Tibial nerve (tissue), 4 donors: ENCODE measurements around the gene PLPPR1. TPM values are rescaled to one million over a fixed set of nuclear protein-coding genes. Genes with fewer than 3 reads are reported as not detected.
A peak's percentile ranks its signal among the peaks of the same experiment; 100 is the strongest.

ENCODE experiments used
- DNase-seq, 2 donors: peaks; one replicate each; pipeline ENCODE4 v3.0.0-alpha.2; 2019; ENCODE audit warnings: low spot score in 2 of 2
- H3K27ac ChIP-seq, 4 donors: fragments of 200-600 bp; sonication (generic) in 3 of 4; one replicate each; pipeline ENCODE4 v1.5.1; 2017 to 2019; ENCODE audit warnings: mild to moderate bottlenecking in 1 of 4
- H3K27me3 ChIP-seq, 2 donors: fragments of 200-600 bp; sonication (generic) in 1 of 2; one replicate each; pipeline versions ENCODE4 v1.5.1 to v1.6.0; 2017 to 2019
- H3K36me3 ChIP-seq, 3 donors: fragments of 200-600 bp; sonication (generic); one replicate each; pipeline ENCODE4 v1.5.1; 2018 to 2019
- H3K4me1 ChIP-seq, 4 donors: fragments of 200-600 bp; sonication (generic) in 3 of 4; one replicate each; pipeline ENCODE4 v1.5.1; 2017 to 2019
- H3K4me3 ChIP-seq, 4 donors: fragments of 200-600 bp; sonication (generic) in 3 of 4; one replicate each; pipeline ENCODE4 v1.5.1; 2017 to 2019; ENCODE audit warnings: mild to moderate bottlenecking in 1 of 4, moderate library complexity in 1 of 4
- H3K9me3 ChIP-seq, 4 donors: fragments of 200-600 bp; sonication (generic) in 3 of 4; one replicate each; pipeline ENCODE4 v1.5.1; 2017 to 2019
- EP300 ChIP-seq, 2 donors: sonication (generic); formaldehyde crosslinking; IDR thresholded peaks; one replicate each; pipeline ENCODE4 v1.6.1; 2017; ENCODE audit warnings: antibody characterized with exemption in 2 of 2, mild to moderate bottlenecking in 1 of 2
- POLR2A ChIP-seq, 2 donors: fragments of 450-650 bp; IDR thresholded peaks; one replicate each; pipeline ENCODE4 v1.6.1; 2017; ENCODE audit warnings: antibody characterized with exemption in 2 of 2, mild to moderate bottlenecking in 2 of 2, moderate library complexity in 2 of 2
- WGBS, 2 donors: methylation state at CpG; one replicate each; pipeline ENCODE4 v1.1.5; 2018; 5-methylcytosine and 5-hydroxymethylcytosine counted together
- total RNA-seq, 4 donors: library from RNA; depleted of rRNA; stranded (reverse); fragments of >200 nt; gene quantifications; one replicate each; pipeline ENCODE4 v1.1.0, GENCODE V29; 2016
- TF ChIP-seq, protein P1 (sequence below), 5 experiments: fragments of 200-600 bp in 3 of 5; fragments of 450-650 bp in 2 of 5; sonication (generic) in 3 of 5; IDR thresholded peaks; one replicate each; pipeline ENCODE4 v1.5.1; 2016 to 2019; ENCODE audit warnings: antibody characterized with exemption in 5 of 5, mild to moderate bottlenecking in 3 of 5, moderate library complexity in 2 of 5

PLPPR1 gene
- total RNA-seq, 4 donors from 2014 or later, result 0.30 to 7.6 (median 2.5) TPM

GRCh38 chr9:101025940-101026339, 2.6 kb upstream of the PLPPR1 start:
- WGBS, 2 donors, result 53 to 56% methylated on average over 2 of the region's 2 CpGs
- peaks cover 0 to 19% (median 0%) of the 10 kb centered on the region in 4 donors for H3K4me1 ChIP-seq
- H3K36me3 ChIP-seq, result no peaks in the 10 kb centered on the region
- no peak overlapping the region for H3K27ac ChIP-seq
- no peaks in the 10 kb centered on the region for H3K9me3 ChIP-seq
- H3K4me3 ChIP-seq, result no peak overlapping the region
- no peak for DNase-seq
- H3K27me3 ChIP-seq, result peaks cover 0 to 15% of the 10 kb centered on the region in 2 donors
- no peak for TF ChIP-seq EP300 (IDR thresholded peaks at IDR 0.05)
- TF ChIP-seq POLR2A (IDR thresholded peaks at IDR 0.05), result no peak
- TF ChIP-seq, protein P1, sequence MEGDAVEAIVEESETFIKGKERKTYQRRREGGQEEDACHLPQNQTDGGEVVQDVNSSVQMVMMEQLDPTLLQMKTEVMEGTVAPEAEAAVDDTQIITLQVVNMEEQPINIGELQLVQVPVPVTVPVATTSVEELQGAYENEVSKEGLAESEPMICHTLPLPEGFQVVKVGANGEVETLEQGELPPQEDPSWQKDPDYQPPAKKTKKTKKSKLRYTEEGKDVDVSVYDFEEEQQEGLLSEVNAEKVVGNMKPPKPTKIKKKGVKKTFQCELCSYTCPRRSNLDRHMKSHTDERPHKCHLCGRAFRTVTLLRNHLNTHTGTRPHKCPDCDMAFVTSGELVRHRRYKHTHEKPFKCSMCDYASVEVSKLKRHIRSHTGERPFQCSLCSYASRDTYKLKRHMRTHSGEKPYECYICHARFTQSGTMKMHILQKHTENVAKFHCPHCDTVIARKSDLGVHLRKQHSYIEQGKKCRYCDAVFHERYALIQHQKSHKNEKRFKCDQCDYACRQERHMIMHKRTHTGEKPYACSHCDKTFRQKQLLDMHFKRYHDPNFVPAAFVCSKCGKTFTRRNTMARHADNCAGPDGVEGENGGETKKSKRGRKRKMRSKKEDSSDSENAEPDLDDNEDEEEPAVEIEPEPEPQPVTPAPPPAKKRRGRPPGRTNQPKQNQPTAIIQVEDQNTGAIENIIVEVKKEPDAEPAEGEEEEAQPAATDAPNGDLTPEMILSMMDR (IDR thresholded peaks at IDR 0.05), result no peak

DNA sequence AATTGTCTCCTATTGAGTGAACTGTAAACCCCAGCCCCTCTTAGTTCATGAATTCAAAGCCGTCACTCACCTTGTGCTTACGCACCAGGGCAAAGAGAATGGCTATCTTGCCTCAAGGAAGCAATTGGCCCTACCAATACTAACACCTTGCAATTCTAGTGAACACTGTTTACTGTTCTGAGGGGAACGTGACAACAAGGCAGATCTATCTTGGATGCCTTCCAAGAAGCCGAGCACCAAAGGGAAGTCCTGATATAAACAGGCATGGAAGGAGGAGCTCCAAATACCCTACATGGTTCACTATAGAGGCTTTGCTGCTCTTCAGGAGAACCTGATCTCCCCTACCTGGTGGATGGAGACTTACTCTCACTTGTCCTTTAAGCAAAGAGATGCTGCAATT, 1.7 kb upstream of the PLPPR1 start:
- no peaks in the 10 kb centered on the region for H3K9me3 ChIP-seq
- H3K4me3 ChIP-seq, result no peak overlapping the region
- no peak overlapping the region for H3K27ac ChIP-seq
- peaks cover 0 to 19% (median 0%) of the 10 kb centered on the region in 4 donors for H3K4me1 ChIP-seq
- no peak for DNase-seq
- TF ChIP-seq EP300 (IDR thresholded peaks at IDR 0.05) (no peak), POLR2A (IDR thresholded peaks at IDR 0.05) (no peak)
- TF ChIP-seq, protein P1 (IDR thresholded peaks at IDR 0.05), result no peak
- H3K36me3 ChIP-seq, result no peaks in the 10 kb centered on the region
- H3K27me3 ChIP-seq, result peaks cover 0 to 15% of the 10 kb centered on the region in 2 donors
- 37 to 44% methylated on average over 4 of the region's 4 CpGs for WGBS, 2 donors

- no peak overlapping the region for H3K27ac ChIP-seq
- no peaks in the 10 kb centered on the region for H3K36me3 ChIP-seq
- TF ChIP-seq, protein P1 (IDR thresholded peaks at IDR 0.05), result no peak
- TF ChIP-seq POLR2A (IDR thresholded peaks at IDR 0.05) (no peak), EP300 (IDR thresholded peaks at IDR 0.05) (no peak)
- peaks cover 0 to 19% (median 0%) of the 10 kb centered on the region in 4 donors for H3K4me1 ChIP-seq
- H3K4me3 ChIP-seq, result no peak overlapping the region
- H3K9me3 ChIP-seq, result no peaks in the 10 kb centered on the region
- peaks cover 0 to 15% of the 10 kb centered on the region in 2 donors for H3K27me3 ChIP-seq
- no peak for DNase-seq
- WGBS, 2 donors, result 40% methylated on average over 2 of the region's 2 CpGs
Measured at GRCh38 chr9:101027236-101027635, 1.3 kb upstream of the PLPPR1 start.

DNA sequence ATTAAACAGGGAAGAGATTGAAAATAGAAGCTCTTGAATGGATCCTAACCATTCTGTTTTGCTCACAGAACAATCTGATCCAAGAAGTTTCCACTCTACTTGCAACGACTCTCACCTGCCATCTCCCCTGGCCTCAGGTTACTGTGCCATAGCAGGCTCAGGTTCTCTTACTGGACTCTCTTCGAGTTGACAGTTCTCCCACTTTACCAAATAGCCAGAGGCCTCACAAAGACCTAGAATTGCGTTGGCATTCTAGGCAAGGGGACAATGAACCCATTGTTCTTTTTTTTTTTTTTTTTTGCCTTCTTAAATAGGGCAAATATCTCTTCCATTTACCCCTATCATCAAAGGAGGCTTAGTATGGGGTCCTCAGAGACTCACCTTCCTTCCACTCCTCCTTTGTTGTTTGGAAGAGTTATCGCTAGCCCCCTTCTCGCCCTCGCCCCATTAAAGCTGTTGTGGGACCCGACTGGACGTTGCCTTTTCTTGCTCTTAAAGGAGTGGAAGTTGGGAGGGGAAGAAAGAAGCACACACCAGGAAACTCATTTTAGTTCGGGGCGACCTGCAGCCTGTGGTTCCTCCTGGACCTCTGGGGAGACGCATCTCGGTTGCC, 688 bp upstream of the PLPPR1 start:
- no peaks in the 10 kb centered on the region for H3K9me3 ChIP-seq
- TF ChIP-seq POLR2A (IDR thresholded peaks at IDR 0.05), result no peak
- TF ChIP-seq EP300 (IDR thresholded peaks at IDR 0.05), result no peak
- TF ChIP-seq, protein P1 (IDR thresholded peaks at IDR 0.05), result no peak
- no peak for DNase-seq
- no peaks in the 10 kb centered on the region for H3K36me3 ChIP-seq
- peak overlapping the region; percentile 22 to 47 (median 30) for H3K4me3 ChIP-seq
- peaks cover 0 to 15% of the 10 kb centered on the region in 2 donors for H3K27me3 ChIP-seq
- peak overlapping the region in 2 of 4 donors; percentile 29 to 42 for H3K27ac ChIP-seq
- WGBS, 2 donors, result 11% methylated on average over 11 to 12 of the region's 12 CpGs
- peaks cover 0 to 19% (median 0%) of the 10 kb centered on the region in 4 donors for H3K4me1 ChIP-seq

DNA sequence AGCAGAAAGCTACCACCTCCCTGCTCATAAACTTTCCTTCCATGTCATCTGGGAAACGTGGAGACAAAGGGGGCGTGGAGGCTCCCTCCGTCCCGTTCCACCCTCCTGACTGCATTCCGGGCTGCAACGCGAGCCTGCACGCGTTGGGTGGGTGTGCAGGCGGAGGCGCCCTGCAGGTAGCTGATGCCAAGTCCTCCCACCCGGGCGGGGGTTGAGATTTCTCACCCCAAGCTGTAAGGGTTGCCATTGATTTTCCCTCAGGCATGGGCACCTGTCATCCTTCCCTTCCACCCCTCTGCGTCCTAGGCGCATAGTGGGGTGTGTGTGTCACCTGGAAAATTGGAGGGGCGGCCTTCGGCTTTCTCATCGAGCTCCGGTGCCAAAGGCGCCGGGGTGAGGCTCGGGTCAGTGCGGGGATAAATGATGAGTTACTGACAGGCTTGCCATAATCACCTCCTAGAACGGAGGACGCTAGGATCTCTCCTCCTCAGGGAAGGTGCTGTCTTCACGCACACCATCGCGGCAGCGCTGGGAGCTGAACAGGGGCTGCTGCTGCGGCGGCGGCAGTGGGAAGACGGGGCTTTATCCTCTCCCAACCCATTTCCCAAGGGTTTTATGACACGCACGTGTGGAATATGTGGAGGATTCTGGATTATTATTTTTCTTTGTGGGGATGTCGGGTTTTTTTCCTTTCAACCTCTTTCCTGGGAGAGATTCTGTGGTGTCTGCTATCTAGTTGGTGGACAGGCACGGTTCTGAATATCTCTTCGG, 973 bp downstream of the PLPPR1 start:
- no peaks in the 10 kb centered on the region for H3K9me3 ChIP-seq
- DNase-seq, result no peak
- no peaks in the 10 kb centered on the region for H3K36me3 ChIP-seq
- no peak for TF ChIP-seq EP300 (IDR thresholded peaks at IDR 0.05)
- TF ChIP-seq, protein P1 (IDR thresholded peaks at IDR 0.05), result no peak
- TF ChIP-seq POLR2A (IDR thresholded peaks at IDR 0.05), result no peak
- peak overlapping the region in 2 of 4 donors; percentile 22 to 47 for H3K4me3 ChIP-seq
- H3K4me1 ChIP-seq, result peaks cover 0 to 19% (median 0%) of the 10 kb centered on the region in 4 donors
- H3K27ac ChIP-seq, result no peak overlapping the region
- H3K27me3 ChIP-seq, result peaks cover 0 to 15% of the 10 kb centered on the region in 2 donors
- WGBS, 2 donors, result 4 to 6% methylated on average over 29 to 30 of the region's 38 CpGs
